ENCODE measurements around the gene PUS7.
"Not testable (repeated sequence)": the region's sequence is repeated elsewhere in the genome, so short reads cannot be mapped to it uniquely, and the experiment has no call there.

The PUS7 gene

GRCh38 chr7:105521717-105522463, at the start of gene PUS7:
Gene PUS7 (minus strand): TSS chr7:105522271. CDS start chr7:105508512, 13,759 bp downstream.
- DNase-seq = peak; percentile 82 to 83

- DNase-seq = no peak
These were observed 45.8 kb upstream of the PUS7 start for GRCh38 chr7:105567821-105568220.

GRCh38 chr7:105567024-105567423, 45.0 kb upstream of the PUS7 start:
- no peak for DNase-seq

GRCh38 chr7:105565190-105565589, 43.1 kb upstream of the PUS7 start:
- no peak for DNase-seq

- no peak for DNase-seq
These were observed 37.9 kb upstream of the PUS7 start for GRCh38 chr7:105559926-105560325.

- DNase-seq = no peak
These were observed 16.3 kb upstream of the PUS7 start for GRCh38 chr7:105538339-105538738.

GRCh38 chr7:105532709-105533460, 10.8 kb upstream of the PUS7 start:
- no peak for DNase-seq

- peak; percentile 86 to 94 for DNase-seq
These were observed 10.0 kb upstream of the PUS7 start, which contains the start of gene RINT1 for GRCh38 chr7:105531792-105532671. Gene RINT1 (plus strand): TSS chr7:105532201. CDS start chr7:105532316, 115 bp downstream.

GRCh38 chr7:105530546-105530945, 8.5 kb upstream of the PUS7 start:
- no peak for DNase-seq

- no peak for DNase-seq
These were observed 8.1 kb upstream of the PUS7 start for GRCh38 chr7:105530126-105530525.

GRCh38 chr7:105527737-105528136, 5.7 kb upstream of the PUS7 start:
- not testable (repeated sequence) for DNase-seq

- no peak for DNase-seq
These were observed 2.8 kb upstream of the PUS7 start for GRCh38 chr7:105524840-105525239.

- DNase-seq = not testable (repeated sequence)
These were observed 2.4 kb upstream of the PUS7 start for GRCh38 chr7:105524423-105524822.

GRCh38 chr7:105521027-105521716, 899 bp downstream of the PUS7 start:
- peak in 1 of 2 donors; percentile 50 for DNase-seq

GRCh38 chr7:105520620-105521019, 1.5 kb downstream of the PUS7 start:
- not testable (repeated sequence) for DNase-seq

- no peak for DNase-seq
These were observed 2.7 kb downstream of the PUS7 start for GRCh38 chr7:105519353-105519752.

GRCh38 chr7:105515610-105516009, 6.5 kb downstream of the PUS7 start:
- DNase-seq = not testable (repeated sequence)

- DNase-seq = no peak
These were observed 9.0 kb downstream of the PUS7 start for GRCh38 chr7:105512926-105513526.

- no peak for DNase-seq
These were observed 9.7 kb downstream of the PUS7 start for GRCh38 chr7:105512415-105512814.

- DNase-seq = no peak
These were observed 19.9 kb downstream of the PUS7 start for GRCh38 chr7:105502173-105502572.

GRCh38 chr7:105497016-105497415, 25.1 kb downstream of the PUS7 start:
- no peak for DNase-seq

- DNase-seq = no peak
These were observed 25.6 kb downstream of the PUS7 start for GRCh38 chr7:105496521-105496920.

All from hippocampal formation (tissue), 2 donors.